Measurements from ENCODE around the gene KIF5B.
A peak's percentile ranks its signal among the peaks of the same experiment; 100 is the strongest.
"Not testable (repeated sequence)": the region's sequence is repeated elsewhere in the genome, so short reads cannot be mapped to it uniquely, and the experiment has no call there.

The KIF5B gene

DNA sequence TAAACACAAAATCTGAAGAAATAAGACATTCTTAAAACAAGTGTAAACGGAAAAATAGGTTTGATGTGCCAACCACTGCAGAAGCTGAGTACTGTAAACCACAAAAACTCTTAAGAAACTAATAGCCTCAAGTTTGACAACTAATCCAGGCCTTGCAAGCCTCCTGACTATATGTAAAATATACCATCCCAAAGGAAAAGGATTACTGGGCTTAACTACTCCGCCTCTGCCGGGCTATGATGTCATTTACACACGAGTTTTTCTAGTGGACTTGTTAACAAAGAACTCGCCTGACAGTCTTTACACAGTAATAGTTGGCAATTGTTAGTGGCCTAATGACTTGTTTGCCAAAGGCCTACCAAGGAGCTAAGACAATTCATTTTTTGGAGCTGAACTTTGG is 2.1 kb downstream of the KIF5B start:
- TF ChIP-seq, protein P1, sequence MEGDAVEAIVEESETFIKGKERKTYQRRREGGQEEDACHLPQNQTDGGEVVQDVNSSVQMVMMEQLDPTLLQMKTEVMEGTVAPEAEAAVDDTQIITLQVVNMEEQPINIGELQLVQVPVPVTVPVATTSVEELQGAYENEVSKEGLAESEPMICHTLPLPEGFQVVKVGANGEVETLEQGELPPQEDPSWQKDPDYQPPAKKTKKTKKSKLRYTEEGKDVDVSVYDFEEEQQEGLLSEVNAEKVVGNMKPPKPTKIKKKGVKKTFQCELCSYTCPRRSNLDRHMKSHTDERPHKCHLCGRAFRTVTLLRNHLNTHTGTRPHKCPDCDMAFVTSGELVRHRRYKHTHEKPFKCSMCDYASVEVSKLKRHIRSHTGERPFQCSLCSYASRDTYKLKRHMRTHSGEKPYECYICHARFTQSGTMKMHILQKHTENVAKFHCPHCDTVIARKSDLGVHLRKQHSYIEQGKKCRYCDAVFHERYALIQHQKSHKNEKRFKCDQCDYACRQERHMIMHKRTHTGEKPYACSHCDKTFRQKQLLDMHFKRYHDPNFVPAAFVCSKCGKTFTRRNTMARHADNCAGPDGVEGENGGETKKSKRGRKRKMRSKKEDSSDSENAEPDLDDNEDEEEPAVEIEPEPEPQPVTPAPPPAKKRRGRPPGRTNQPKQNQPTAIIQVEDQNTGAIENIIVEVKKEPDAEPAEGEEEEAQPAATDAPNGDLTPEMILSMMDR (IDR thresholded peaks at IDR 0.05; ENCODE audit: poor library complexity, severe bottlenecking): no peak
- peak overlapping the region; percentile 66 for H3K4me3 ChIP-seq (ENCODE audit: severe bottlenecking)
- H3K27ac ChIP-seq (ENCODE audit: poor library complexity, severe bottlenecking): peak overlapping the region; percentile 79
- ATAC-seq (ENCODE audit: low read depth): peak; percentile 11; the same call in 2 of the 3 replicates
- H3K36me3 ChIP-seq (ENCODE audit: low read depth): peaks cover 29% of the 10 kb centered on the region
- no peaks in the 10 kb centered on the region for H3K9me3 ChIP-seq (ENCODE audit: severe bottlenecking)
- no peak for DNase-seq (ENCODE audit: low spot score)
- no peaks in the 10 kb centered on the region for H3K27me3 ChIP-seq (ENCODE audit: insufficient read depth, poor library complexity, severe bottlenecking)
- H3K4me1 ChIP-seq (ENCODE audit: insufficient read depth, poor library complexity, severe bottlenecking): peaks cover 44% of the 10 kb centered on the region

DNA sequence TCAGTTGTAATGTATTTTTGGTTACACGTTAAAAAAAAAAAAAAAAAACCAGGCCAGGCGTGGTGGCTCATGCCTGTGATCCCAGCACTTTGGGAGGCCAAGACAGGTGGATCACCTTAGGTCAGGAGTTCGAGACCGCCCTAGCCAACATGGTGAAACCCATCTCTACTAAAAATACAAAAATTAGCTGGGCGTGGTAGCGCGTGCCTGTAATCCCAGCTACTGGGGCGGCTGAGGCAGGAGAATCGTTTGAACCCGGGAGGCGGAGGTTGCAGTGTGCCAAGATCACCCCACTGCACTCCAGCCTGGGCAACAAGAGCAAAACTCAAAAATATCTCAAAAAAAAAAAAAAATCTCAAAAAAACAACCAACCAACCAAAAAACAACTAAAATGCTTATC is 2.8 kb downstream of the KIF5B start:
- not testable (repeated sequence) for DNase-seq (ENCODE audit: low spot score); H3K27ac ChIP-seq (ENCODE audit: poor library complexity, severe bottlenecking); H3K4me3 ChIP-seq (ENCODE audit: severe bottlenecking); ATAC-seq (ENCODE audit: low read depth); H3K27me3 ChIP-seq (ENCODE audit: insufficient read depth, poor library complexity, severe bottlenecking); H3K9me3 ChIP-seq (ENCODE audit: severe bottlenecking)
- peaks cover 47% of the 10 kb centered on the region for H3K4me1 ChIP-seq (ENCODE audit: insufficient read depth, poor library complexity, severe bottlenecking)
- peaks cover 36% of the 10 kb centered on the region for H3K36me3 ChIP-seq (ENCODE audit: low read depth)

DNA sequence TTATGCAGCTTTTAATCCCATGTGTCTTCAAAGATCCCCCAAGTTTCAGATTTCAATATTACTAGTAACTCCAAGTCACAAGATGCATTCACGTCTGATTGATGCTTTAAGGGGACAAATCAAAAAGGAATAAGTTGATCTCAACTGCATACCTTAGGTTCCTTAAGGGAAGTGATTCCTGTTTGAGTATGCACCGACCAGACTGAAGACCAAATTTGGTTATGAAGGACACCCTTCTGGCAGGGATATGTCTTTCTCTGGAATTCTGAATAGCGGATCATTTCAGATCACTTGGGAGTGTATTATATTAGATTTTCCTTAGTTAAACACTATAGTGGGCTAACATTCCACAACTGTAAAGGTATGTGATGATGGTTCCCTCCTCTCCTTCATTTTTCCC is 4.3 kb downstream of the KIF5B start:
- H3K36me3 ChIP-seq (ENCODE audit: low read depth): peaks cover 51% of the 10 kb centered on the region
- H3K27me3 ChIP-seq (ENCODE audit: insufficient read depth, poor library complexity, severe bottlenecking): no peaks in the 10 kb centered on the region
- H3K9me3 ChIP-seq (ENCODE audit: severe bottlenecking): no peaks in the 10 kb centered on the region
- no peak overlapping the region for H3K27ac ChIP-seq (ENCODE audit: poor library complexity, severe bottlenecking)
- no peak overlapping the region for H3K4me3 ChIP-seq (ENCODE audit: severe bottlenecking)
- DNase-seq (ENCODE audit: low spot score) (no peak), ATAC-seq (ENCODE audit: low read depth) (no peak)
- TF ChIP-seq, protein P1 (IDR thresholded peaks at IDR 0.05; ENCODE audit: poor library complexity, severe bottlenecking): no peak
- H3K4me1 ChIP-seq (ENCODE audit: insufficient read depth, poor library complexity, severe bottlenecking): peaks cover 47% of the 10 kb centered on the region

DNA sequence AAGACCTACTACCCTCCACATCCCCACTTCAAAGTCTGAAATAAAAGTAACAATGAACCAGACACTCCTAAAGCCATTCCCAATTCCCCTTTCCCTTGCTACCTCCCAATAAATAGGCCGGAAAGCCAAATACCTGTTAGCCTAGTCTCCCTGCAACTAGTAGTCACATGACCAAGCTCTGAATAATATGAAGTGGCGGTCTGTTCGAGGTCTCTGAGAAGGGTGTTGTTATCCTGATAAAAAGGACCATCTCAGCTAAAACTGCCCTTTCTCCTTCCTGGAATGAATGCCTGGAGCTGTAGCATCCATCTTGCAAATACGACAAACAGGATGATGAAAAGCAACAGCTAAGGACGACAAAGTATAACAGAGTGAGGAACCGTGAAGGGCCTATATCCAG is 6.0 kb downstream of the KIF5B start:
- peaks cover 47% of the 10 kb centered on the region for H3K4me1 ChIP-seq (ENCODE audit: insufficient read depth, poor library complexity, severe bottlenecking)
- no peak overlapping the region for H3K4me3 ChIP-seq (ENCODE audit: severe bottlenecking)
- peaks cover 67% of the 10 kb centered on the region for H3K36me3 ChIP-seq (ENCODE audit: low read depth)
- no peaks in the 10 kb centered on the region for H3K27me3 ChIP-seq (ENCODE audit: insufficient read depth, poor library complexity, severe bottlenecking)
- ATAC-seq (ENCODE audit: low read depth) (no peak), DNase-seq (ENCODE audit: low spot score) (no peak)
- TF ChIP-seq, protein P1 (IDR thresholded peaks at IDR 0.05; ENCODE audit: poor library complexity, severe bottlenecking): no peak
- H3K9me3 ChIP-seq (ENCODE audit: severe bottlenecking): no peaks in the 10 kb centered on the region
- peak overlapping the region; percentile 21 for H3K27ac ChIP-seq (ENCODE audit: poor library complexity, severe bottlenecking)

DNA sequence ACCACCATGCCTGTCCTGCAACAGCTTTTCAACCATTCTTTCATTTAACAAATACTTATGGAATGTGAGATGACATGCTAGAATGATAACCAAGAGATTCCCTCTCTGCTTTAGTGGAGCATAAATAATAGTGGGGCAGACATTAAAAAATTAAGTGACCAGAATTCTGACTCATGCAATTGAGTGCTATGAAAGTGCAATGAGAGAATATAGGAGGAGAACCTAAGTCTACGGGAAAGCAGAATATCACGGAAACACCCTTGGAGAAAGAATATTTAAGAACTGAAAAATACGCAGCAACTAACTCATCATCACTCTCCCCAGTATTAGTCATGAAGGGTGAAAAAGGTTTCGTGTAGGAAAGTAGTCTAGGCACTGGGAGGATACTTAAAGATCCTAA is 7.1 kb downstream of the KIF5B start:
- no peaks in the 10 kb centered on the region for H3K9me3 ChIP-seq (ENCODE audit: severe bottlenecking)
- peak; percentile 62 for ATAC-seq (ENCODE audit: low read depth)
- H3K27ac ChIP-seq (ENCODE audit: poor library complexity, severe bottlenecking): peak overlapping the region; percentile 21
- DNase-seq (ENCODE audit: low spot score): no peak
- peaks cover 44% of the 10 kb centered on the region for H3K4me1 ChIP-seq (ENCODE audit: insufficient read depth, poor library complexity, severe bottlenecking)
- no peak overlapping the region for H3K4me3 ChIP-seq (ENCODE audit: severe bottlenecking)
- peaks cover 67% of the 10 kb centered on the region for H3K36me3 ChIP-seq (ENCODE audit: low read depth)
- H3K27me3 ChIP-seq (ENCODE audit: insufficient read depth, poor library complexity, severe bottlenecking): no peaks in the 10 kb centered on the region
- TF ChIP-seq, protein P1 (IDR thresholded peaks at IDR 0.05; ENCODE audit: poor library complexity, severe bottlenecking): no peak
